SH-SY5Y (cell line): ENCODE measurements around the gene RAPGEF2.

ENCODE experiments used
- GATA2 ChIP-seq: IDR thresholded peaks from 2 replicates; pipeline ENCODE4 v1.6.1; 2011; ENCODE audit warnings: mild to moderate bottlenecking, low read depth, low read length
- GATA3 ChIP-seq: IDR thresholded peaks from 2 replicates; pipeline ENCODE4 v1.6.1; 2011; ENCODE audit warnings: low read depth, mild to moderate bottlenecking, low read length, moderate library complexity

DNA sequence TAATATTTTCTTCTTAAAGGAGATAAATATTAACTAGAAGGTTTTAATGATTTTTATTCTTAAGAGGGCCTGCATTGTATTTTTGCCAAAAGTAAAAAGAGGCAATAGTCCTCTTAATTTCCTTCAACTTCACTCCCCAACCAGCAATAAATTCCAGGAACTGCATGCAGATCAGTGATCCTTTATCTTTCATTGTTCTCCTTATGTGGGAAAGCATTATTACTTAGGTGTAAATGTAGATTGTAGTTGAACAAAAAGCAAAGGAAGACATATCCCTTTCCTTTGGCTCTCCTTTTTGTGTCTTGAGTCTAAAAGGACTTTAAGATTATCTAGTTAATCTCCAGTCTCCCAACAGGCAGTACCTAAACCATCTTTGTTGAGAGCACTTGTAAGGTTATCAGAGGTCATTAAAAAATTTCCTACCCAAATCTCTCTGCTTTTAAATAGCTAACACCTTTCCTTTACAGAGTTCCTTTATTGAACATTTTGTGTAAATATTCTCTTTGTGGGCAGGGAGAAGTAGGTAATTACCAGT is 55.3 kb downstream of the RAPGEF2 start:
- TF ChIP-seq GATA2: no peak
- no peak for TF ChIP-seq GATA3
